NCI-H1436 treated with DMSO at 0.1 percent for 48 hours (cell line): ENCODE data around the gene DUSP10.

Experiments used
- DNase-seq: peaks from one replicate; lab custom pipeline; 2025; lab: John Stamatoyannopoulos, UW

The DUSP10 gene

GRCh38 chr1:221732052-221732451 lies 9.8 kb downstream of the DUSP10 start:
- no peak for DNase-seq

DNA sequence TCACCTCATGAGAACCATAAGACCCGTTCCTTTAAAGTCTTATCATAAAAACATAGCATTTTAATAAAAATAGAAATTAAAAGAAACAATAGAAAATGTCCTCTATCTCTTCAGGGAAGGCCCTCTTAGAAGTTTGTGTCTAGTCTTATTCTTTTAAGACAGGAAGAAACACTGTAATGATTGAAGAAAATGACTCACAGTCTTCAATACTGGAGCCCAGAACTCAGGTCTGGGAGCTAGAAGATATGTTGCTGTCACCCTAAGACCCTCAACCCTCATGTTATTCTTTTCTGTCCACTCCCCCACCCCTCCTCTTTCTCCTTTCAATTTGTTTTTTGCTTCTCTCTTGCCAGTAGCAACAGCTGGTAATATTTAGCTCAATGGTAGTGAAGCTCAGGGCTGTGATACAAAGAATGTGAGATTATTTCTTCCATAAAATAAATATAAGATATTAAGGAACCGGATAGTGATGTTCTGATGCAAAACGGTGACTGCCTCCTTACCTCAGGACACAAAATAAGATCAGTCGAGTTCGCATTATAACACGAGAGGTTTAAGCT lies 12.0 kb downstream of the DUSP10 start:
- no peak for DNase-seq

DNA sequence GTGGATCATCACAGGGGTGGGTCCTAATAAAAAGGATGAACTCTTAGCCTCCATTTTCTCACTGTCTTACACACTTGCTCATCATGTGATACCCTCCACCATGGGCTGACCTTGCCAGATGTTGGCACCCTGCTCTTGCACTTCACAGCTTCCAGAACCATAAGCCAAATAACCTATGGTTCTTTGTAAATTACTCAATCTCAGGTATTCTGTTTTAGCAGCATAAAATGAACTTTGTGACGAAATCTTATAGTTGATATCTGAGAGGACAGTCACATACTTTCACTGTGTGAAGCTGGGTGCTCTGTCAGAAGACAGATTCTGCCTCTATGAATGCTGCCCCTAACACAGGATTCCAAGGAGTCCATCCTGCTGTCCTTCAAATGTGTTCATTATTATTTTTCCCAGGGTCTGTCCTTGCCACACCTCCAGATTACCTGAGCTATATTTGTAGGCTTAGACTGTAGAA lies 13.8 kb downstream of the DUSP10 start:
- no peak for DNase-seq

DNA sequence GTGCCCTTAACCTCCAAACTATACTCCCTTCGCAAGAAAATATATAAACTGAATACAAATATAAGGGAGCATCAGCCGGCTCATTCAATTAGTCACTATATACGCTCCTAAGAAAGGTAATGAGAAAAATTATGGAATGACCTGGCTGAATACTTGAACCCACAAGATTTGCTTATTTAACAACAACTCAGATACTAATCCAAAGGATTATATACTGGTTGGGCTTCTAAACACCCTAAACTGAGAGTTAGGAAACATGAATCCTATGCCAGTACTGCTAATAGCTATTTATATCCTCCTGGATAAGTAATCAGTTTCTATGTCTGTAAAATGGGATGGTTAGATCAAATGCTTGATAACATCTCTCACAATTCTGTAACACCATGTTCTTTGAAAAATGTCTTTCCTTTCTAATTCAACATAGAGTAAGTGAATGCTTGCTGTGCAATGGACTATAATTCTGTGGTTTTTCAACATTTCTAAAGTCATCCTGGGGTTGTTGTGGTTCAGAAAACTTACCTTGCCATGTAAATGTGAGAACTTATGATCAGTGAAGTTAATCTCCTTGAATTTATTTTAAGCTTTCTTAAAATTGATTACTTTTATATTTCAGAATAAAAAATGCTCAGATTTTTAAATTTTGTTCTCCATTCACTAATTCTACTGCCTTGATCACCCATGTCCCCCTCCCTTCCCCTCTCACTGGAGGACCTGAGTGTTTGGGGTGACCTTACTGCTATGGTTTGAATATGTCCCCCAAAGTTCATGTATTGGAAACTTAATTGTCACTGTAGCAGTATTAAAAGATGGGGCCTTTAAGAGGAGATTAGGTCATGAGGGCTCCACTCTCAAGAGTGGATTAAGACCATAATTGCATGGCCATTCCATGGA lies 14.5 kb downstream of the DUSP10 start:
- DNase-seq = no peak

DNA sequence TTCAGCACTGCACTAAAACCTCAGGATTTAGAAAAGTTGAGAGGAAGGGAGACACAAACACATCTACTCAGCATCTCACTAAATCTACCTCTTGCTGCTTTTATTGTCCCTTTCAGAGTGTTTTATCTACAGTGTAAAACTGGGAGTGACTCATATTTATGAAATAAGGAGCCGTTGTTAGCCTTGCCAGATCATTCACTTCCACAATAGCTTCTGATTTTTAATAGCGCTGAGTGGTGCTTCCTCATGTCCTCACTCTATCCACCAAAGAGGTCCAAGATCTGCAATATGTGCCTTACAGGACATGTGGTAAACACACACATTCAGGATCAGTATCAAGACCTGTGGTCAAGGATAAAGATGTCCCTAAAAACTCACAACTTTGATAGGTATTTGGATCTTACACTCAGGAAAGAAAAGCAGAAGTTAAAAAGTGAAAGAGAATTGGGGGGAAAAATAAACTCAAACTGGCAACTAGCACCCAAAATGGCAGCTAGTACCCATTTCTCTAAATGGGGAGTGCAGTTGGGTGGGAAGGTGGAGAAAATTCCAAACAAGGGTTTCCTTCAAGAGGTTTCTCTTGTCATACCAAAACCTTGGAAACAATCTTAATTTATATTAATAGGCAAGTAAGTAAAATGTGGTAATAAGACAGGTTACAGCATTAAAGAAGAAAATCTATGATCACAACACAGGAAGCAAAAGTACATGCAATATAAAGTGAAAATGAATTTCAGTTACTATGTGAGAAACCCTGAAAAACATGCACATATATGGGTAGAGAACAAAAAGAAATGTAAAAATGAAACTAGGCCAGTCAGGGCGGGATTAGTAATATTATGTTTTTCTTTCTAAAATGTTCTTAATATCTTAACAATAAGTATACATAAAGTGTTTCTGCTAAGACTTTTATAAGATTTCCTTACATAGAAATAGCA lies 15.9 kb downstream of the DUSP10 start:
- no peak for DNase-seq

GRCh38 chr1:221724931-221725605 lies 16.8 kb downstream of the DUSP10 start:
- DNase-seq = no peak

GRCh38 chr1:221723848-221724236 lies 18.0 kb downstream of the DUSP10 start:
- DNase-seq = no peak

DNA sequence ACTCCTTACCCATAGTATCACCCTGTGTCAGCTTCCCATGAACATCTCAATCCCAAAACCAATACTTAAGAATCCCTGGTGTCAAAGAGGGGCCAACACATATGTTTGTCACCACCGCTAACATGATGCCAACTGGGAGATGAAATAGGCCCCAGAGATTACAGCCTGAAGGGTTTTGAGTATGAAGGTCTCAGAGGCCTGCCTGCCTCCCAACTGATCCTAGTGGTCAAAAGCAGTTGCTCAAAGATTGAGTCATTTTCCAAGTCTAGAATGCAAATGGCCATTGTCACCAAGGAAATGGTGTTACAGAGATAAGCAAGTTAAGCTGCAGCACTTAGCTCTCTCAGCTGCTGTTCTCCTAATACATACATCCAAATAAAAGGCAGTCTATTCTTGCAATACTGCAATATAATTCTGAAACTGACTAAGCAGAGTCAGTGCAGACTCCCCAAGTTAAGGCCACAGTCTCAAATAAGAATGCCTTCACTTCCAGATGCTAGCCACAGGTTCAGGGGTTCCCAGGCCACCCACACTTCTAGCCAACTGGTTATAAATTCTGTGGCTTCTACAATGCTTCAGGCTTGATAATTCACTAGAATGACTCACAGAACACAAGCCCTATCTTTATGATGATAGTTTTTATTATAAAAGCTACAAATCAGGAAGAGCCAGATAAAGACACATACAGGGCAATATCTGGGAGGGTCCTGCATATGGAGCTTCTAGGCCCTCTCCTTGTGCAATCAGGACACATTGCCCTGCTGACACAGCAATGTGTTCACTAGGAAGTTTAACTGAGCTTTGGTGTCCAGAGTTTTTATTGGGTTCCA lies 18.7 kb downstream of the DUSP10 start:
- no peak for DNase-seq

GRCh38 chr1:221722254-221723017 lies 19.5 kb downstream of the DUSP10 start:
- DNase-seq = no peak

- no peak for DNase-seq
Measured at GRCh38 chr1:221720545-221720944, 21.3 kb downstream of the DUSP10 start.

- DNase-seq = no peak
Measured at GRCh38 chr1:221719987-221720386, 21.9 kb downstream of the DUSP10 start.

DNA sequence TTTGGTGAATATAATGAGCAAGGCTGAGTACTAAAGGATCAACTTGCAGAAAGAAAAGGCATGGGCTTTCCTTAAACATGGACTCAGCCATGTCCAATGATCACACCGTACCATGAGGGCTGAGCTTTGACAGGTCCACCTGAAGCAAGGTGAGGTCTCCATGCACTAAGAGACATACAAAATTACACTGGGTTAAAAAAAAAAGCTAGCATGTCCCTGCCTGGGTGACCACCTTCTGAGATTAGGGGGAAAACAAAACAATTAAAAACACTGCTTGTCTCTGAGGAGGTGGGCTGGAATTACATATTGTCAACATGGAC lies 22.7 kb downstream of the DUSP10 start:
- DNase-seq = no peak

DNA sequence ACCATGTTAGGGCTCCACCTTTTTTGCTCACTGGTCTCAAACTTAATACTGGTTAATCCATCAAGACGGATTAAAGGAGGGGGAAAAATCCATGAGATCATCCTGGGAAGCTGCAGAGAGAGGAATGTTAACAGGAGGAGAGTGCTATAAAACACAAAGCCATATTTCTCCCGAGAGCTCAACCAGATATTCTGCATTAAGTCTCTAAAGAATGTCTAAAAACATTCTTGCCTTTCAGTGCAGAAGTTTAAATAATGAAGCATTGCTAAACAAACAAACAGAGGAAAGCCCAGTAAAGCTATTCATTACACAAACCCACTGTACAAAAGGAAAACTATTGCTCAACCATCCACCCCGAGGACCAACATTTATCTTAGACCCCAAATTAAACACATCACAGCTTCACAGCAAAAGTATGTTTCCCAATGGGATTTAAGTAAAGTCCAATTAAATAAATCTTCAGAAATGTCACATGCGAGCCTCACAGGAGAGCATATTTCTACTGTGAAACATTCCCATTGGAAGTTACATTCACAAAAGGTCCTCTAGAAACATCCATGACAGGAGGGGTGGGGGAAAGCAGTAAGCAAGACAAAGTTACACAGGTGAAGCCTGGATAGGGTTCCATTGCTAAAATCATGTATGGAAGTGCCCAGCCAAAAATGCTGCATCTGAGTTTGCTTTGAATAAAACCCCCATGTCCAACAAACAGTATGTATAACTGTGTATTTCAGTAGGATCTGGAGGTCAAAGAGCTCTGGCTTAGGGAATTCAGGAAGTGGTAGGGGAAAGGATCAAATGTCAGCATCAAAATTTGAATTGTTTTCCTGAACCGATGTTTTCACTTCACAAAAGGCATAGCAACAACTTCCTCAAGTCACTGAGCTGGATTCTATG lies 23.3 kb downstream of the DUSP10 start:
- DNase-seq = no peak

DNA sequence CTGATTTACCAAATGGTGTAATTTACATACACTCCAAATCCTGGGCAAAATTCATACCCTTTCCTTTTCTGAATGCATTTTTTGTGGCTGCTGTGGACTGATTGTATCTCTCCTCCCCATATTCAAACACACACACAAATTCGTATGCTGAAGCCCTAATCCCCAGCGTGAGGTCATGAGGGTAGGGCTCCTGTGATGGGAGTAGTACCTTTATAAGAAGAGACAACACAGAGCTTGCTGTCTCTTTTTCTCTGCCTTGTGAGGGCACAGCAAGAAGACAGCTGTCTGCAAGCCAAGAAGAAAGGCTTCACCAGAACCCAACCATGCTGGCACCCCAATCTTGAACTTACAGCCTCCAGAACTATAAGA lies 24.4 kb downstream of the DUSP10 start:
- DNase-seq = no peak

DNA sequence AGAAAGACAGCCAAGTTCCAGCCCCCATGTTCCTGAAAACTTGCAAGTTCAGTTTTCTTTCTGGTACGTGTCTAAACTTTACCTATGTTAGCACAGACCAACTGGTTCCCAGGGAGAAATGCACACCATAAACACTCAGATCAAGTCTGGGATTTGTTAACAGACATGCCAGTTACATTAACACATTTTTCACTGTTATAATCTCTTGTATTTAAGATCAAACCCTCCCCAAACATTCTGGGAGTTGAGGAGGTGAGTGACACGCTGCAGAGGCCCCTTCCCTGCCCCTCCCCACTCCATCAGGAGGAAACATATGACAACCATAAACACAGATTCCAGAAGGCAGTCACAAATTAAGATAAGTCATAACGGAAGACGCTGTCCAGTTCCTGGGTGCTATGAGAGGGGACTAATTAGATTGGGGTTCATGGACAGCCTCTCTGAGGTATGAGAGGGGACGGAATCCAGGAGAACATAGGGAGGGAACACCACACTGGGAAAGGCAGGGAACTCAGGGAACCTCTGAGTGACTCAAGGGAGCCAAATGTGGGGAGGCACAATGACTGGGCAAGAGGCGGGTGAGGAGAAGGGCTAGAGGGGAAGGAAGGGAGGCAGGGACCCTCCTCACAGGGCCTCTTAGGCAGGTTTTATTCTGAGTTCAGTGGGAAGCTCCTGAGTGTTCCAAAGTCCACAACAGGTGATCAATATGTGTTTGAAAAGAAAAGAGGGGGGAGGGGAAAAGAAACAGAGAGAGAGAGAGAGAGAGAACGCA lies 25.0 kb downstream of the DUSP10 start:
- no peak for DNase-seq

GRCh38 chr1:221715321-221716169 lies 26.3 kb downstream of the DUSP10 start:
- peak; percentile 93 for DNase-seq
